Measurements from ENCODE around the gene OR1N2. TPM values are rescaled to one million over a fixed set of nuclear protein-coding genes. Genes with fewer than 3 reads are reported as not detected.

Gene OR1N2
- total and polyA plus RNA-seq, 4 donors: not detected

DNA sequence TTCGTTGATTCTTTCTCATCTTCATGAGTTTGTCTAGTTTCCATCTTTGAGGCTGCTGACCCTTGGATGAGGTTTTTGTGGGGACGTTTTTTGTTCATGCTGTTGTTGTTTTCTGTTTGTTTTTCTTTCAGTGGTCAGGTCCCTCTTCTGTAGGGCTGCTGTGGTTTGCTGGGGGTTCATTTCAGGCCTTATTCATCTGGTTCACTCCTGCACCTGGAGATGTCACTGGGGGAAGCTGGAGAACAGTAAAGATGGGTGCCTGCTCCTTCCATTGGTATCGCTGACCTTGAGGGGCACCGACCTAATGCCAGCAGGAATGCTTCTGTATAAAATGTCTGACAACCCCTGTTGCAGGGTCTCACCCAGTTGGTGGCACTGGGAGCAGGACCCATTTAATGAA lies 8.5 kb downstream of the OR1N2 start (continued):
- TF ChIP-seq, protein P1, sequence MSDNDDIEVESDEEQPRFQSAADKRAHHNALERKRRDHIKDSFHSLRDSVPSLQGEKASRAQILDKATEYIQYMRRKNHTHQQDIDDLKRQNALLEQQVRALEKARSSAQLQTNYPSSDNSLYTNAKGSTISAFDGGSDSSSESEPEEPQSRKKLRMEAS (IDR thresholded peaks at IDR 0.05): no peak
- TF ChIP-seq RXRA (IDR thresholded peaks at IDR 0.05) (no peak), HNF4A (conservative IDR thresholded peaks at IDR 0.05) (no peak), HNF4G (IDR thresholded peaks at IDR 0.05) (no peak), NR2F2 (IDR thresholded peaks at IDR 0.05) (no peak)
- TF ChIP-seq, protein P2, sequence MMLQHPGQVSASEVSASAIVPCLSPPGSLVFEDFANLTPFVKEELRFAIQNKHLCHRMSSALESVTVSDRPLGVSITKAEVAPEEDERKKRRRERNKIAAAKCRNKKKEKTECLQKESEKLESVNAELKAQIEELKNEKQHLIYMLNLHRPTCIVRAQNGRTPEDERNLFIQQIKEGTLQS (IDR thresholded peaks at IDR 0.05): no peak

DNA sequence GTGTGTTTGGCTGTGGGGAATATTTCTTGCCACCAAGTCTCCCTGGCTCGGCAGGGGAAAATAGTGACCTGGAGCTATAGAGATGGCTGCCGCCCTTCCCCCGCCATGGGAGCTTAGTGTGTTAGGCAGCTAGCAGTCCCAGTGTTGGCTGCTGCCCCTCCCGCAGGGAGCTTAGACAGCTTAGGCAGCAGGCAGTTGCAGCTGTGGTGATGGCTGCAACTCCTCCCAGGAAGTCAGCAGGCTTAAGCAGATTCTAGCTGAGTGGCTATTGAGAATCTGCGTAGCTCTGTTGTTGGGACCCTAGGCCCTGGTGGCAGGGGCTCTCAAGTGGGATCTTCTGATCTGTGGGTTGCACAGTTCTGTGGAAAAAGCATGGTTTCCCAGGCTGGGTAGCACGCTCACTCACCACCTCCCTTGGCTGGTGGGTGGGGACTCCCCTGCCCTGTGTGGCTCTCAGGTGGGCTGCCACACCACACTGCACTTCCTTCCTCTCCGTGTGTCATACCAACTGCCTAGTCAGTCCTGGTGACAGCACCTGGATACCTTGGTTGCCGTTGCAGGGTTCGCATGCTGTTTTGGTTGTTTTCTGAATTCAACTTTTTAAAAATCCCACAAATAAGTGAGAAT lies 9.3 kb downstream of the OR1N2 start:
- Histone ChIP-seq H3K4me3 (ENCODE audit: low read depth in 1 of 3, low read length in 3 of 3) (no peak overlapping the region), H3K27ac (ENCODE audit: low read depth in 1 of 2, low read length in 2 of 2) (no peak overlapping the region), H3K4me1 (ENCODE audit: control insufficient read depth in 4 of 4, insufficient read depth in 4 of 4, low read length in 3 of 4) (no peaks in the 10 kb centered on the region), H3K9me3 (ENCODE audit: control insufficient read depth in 4 of 4, low read length in 3 of 4) (peaks cover 0 to 10% (median 3%) of the 10 kb centered on the region in 4 donors), H3K9ac (ENCODE audit: low read depth in 1 of 2, low read length in 2 of 2) (no peak overlapping the region), H3K27me3 (ENCODE audit: control insufficient read depth in 4 of 4, insufficient read depth in 4 of 4, low read length in 3 of 4) (no peaks in the 10 kb centered on the region), H3K36me3 (ENCODE audit: control insufficient read depth in 4 of 4, insufficient read depth in 3 of 4, low read depth in 1 of 4, low read length in 3 of 4) (no peaks in the 10 kb centered on the region)
- no peak for DNase-seq (ENCODE audit: low spot score)
- 58% methylated on average over 9 of the region's 9 CpGs for whole genome bisulfite sequencing
- TF ChIP-seq HNF4A (conservative IDR thresholded peaks at IDR 0.05) (no peak), GABPA (IDR thresholded peaks at IDR 0.05 in 1 of 2, conservative IDR thresholded peaks at IDR 0.05 in 1 of 2) (no peak), RAD21 (IDR thresholded peaks at IDR 0.05) (no peak), SP1 (IDR thresholded peaks at IDR 0.05) (no peak), RXRA (IDR thresholded peaks at IDR 0.05) (no peak), TAF1 (conservative IDR thresholded peaks at IDR 0.05) (no peak)
- TF ChIP-seq, protein P1 (IDR thresholded peaks at IDR 0.05): no peak

DNA sequence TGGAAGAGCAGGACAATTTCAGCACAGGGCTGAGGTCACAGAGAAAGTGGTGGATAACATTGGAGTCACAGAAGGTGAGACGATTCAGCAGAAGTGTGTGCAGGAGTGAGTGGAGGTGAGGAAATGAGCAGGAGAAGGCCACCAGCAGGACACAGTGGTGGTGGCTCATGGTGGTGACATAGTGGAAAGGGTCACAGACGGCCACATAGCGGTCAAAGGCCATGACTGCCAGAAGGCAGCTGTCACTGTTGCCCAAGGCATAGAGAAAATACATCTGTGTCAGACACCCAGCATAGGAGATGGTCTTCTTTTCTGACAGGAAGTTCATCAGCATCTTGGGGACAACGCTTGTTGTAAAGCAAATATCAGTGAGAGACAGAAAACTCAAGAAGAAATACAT lies 15.0 kb downstream of the OR1N2 start:
- no peaks in the 10 kb centered on the region for H3K27me3 ChIP-seq (ENCODE audit: control insufficient read depth in 4 of 4, insufficient read depth in 4 of 4, low read length in 3 of 4)
- H3K36me3 ChIP-seq (ENCODE audit: control insufficient read depth in 4 of 4, insufficient read depth in 3 of 4, low read depth in 1 of 4, low read length in 3 of 4): no peaks in the 10 kb centered on the region
- H3K9me3 ChIP-seq (ENCODE audit: control insufficient read depth in 4 of 4, low read length in 3 of 4): peaks cover 0 to 7% (median 3%) of the 10 kb centered on the region in 4 donors
- WGBS: 81% methylated on average over 4 of the region's 4 CpGs
- no peaks in the 10 kb centered on the region for H3K4me1 ChIP-seq (ENCODE audit: control insufficient read depth in 4 of 4, insufficient read depth in 4 of 4, low read length in 3 of 4)
- DNase-seq (ENCODE audit: low spot score): no peak
- no peak overlapping the region for H3K9ac ChIP-seq (ENCODE audit: low read depth in 1 of 2, low read length in 2 of 2)
- no peak for TF ChIP-seq JUND (IDR thresholded peaks at IDR 0.05)
- no peak for TF ChIP-seq NR2F2 (IDR thresholded peaks at IDR 0.05)
- TF ChIP-seq, protein P1 (IDR thresholded peaks at IDR 0.05): no peak
- TF ChIP-seq EGR1 (IDR thresholded peaks at IDR 0.05; ENCODE audit: low read depth in 2 of 2): no peak
- TF ChIP-seq GABPA (IDR thresholded peaks at IDR 0.05 in 1 of 2, conservative IDR thresholded peaks at IDR 0.05 in 1 of 2): no peak
- no peak for TF ChIP-seq FOXA2 (IDR thresholded peaks at IDR 0.05)
- TF ChIP-seq, protein P3, sequence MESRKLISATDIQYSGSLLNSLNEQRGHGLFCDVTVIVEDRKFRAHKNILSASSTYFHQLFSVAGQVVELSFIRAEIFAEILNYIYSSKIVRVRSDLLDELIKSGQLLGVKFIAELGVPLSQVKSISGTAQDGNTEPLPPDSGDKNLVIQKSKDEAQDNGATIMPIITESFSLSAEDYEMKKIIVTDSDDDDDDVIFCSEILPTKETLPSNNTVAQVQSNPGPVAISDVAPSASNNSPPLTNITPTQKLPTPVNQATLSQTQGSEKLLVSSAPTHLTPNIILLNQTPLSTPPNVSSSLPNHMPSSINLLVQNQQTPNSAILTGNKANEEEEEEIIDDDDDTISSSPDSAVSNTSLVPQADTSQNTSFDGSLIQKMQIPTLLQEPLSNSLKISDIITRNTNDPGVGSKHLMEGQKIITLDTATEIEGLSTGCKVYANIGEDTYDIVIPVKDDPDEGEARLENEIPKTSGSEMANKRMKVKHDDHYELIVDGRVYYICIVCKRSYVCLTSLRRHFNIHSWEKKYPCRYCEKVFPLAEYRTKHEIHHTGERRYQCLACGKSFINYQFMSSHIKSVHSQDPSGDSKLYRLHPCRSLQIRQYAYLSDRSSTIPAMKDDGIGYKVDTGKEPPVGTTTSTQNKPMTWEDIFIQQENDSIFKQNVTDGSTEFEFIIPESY (IDR thresholded peaks at IDR 0.05): no peak
- TF ChIP-seq, protein P4, sequence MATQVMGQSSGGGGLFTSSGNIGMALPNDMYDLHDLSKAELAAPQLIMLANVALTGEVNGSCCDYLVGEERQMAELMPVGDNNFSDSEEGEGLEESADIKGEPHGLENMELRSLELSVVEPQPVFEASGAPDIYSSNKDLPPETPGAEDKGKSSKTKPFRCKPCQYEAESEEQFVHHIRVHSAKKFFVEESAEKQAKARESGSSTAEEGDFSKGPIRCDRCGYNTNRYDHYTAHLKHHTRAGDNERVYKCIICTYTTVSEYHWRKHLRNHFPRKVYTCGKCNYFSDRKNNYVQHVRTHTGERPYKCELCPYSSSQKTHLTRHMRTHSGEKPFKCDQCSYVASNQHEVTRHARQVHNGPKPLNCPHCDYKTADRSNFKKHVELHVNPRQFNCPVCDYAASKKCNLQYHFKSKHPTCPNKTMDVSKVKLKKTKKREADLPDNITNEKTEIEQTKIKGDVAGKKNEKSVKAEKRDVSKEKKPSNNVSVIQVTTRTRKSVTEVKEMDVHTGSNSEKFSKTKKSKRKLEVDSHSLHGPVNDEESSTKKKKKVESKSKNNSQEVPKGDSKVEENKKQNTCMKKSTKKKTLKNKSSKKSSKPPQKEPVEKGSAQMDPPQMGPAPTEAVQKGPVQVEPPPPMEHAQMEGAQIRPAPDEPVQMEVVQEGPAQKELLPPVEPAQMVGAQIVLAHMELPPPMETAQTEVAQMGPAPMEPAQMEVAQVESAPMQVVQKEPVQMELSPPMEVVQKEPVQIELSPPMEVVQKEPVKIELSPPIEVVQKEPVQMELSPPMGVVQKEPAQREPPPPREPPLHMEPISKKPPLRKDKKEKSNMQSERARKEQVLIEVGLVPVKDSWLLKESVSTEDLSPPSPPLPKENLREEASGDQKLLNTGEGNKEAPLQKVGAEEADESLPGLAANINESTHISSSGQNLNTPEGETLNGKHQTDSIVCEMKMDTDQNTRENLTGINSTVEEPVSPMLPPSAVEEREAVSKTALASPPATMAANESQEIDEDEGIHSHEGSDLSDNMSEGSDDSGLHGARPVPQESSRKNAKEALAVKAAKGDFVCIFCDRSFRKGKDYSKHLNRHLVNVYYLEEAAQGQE (IDR thresholded peaks at IDR 0.05): no peak
- no peak for TF ChIP-seq SP1 (IDR thresholded peaks at IDR 0.05)
- no peak for TF ChIP-seq TAF1 (conservative IDR thresholded peaks at IDR 0.05)
- TF ChIP-seq, protein P5, sequence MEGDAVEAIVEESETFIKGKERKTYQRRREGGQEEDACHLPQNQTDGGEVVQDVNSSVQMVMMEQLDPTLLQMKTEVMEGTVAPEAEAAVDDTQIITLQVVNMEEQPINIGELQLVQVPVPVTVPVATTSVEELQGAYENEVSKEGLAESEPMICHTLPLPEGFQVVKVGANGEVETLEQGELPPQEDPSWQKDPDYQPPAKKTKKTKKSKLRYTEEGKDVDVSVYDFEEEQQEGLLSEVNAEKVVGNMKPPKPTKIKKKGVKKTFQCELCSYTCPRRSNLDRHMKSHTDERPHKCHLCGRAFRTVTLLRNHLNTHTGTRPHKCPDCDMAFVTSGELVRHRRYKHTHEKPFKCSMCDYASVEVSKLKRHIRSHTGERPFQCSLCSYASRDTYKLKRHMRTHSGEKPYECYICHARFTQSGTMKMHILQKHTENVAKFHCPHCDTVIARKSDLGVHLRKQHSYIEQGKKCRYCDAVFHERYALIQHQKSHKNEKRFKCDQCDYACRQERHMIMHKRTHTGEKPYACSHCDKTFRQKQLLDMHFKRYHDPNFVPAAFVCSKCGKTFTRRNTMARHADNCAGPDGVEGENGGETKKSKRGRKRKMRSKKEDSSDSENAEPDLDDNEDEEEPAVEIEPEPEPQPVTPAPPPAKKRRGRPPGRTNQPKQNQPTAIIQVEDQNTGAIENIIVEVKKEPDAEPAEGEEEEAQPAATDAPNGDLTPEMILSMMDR (IDR thresholded peaks at IDR 0.05; ENCODE audit: low read depth, low read length, missing input control): no peak
- no peak for TF ChIP-seq RXRA (IDR thresholded peaks at IDR 0.05)
- TF ChIP-seq HNF4A (conservative IDR thresholded peaks at IDR 0.05): no peak
- no peak for TF ChIP-seq HNF4G (IDR thresholded peaks at IDR 0.05)
- no peak for TF ChIP-seq YY1 (IDR thresholded peaks at IDR 0.05)
- TF ChIP-seq, protein P2 (IDR thresholded peaks at IDR 0.05): no peak
- H3K4me3 ChIP-seq (ENCODE audit: low read depth in 1 of 3, low read length in 3 of 3): no peak overlapping the region
- H3K27ac ChIP-seq (ENCODE audit: low read depth in 1 of 2, low read length in 2 of 2): no peak overlapping the region

Data from liver (tissue), 9 donors.